HepG2 (cell line): ENCODE results near the gene TRAPPC12. TPM values are rescaled to one million over a fixed set of nuclear protein-coding genes. Genes with fewer than 3 reads are reported as not detected.

ENCODE experiments used
- AKAP8 ChIP-seq: sonication (generic); formaldehyde crosslinking; IDR thresholded peaks from 2 replicates; pipeline ENCODE4 v1.5.1; 2020; ENCODE audit warnings: mild to moderate bottlenecking, missing genetic modification reagents
- DDIT3 ChIP-seq: sonication (generic); formaldehyde crosslinking; IDR thresholded peaks from 2 replicates; pipeline ENCODE4 v1.4.0; 2020; ENCODE audit warnings: mild to moderate bottlenecking, missing genetic modification reagents
- DMAP1 ChIP-seq: IDR thresholded peaks from 2 replicates; pipeline ENCODE4 v1.6.1; 2016
- ELF3 ChIP-seq: IDR thresholded peaks from 2 replicates; pipeline ENCODE4 v1.6.1; 2016; ENCODE audit warnings: missing genetic modification reagents, missing compliant biosample characterization
- GATAD2A ChIP-seq: IDR thresholded peaks from 2 replicates; pipeline ENCODE4 v1.6.1; 2016
- ISX ChIP-seq: sonication (generic); formaldehyde crosslinking; conservative IDR thresholded peaks from 2 replicates; pipeline ENCODE4 v1.5.0; 2020; ENCODE audit warnings: missing genetic modification reagents
- KDM6A ChIP-seq: IDR thresholded peaks from 2 replicates; pipeline ENCODE4 v1.6.1; 2016; ENCODE audit warnings: low read depth
- KLF13 ChIP-seq: sonication (generic); formaldehyde crosslinking; IDR thresholded peaks from 2 replicates; pipeline ENCODE4 v1.4.0; 2020; ENCODE audit warnings: mild to moderate bottlenecking, missing genetic modification reagents
- MTERF4 ChIP-seq: sonication (generic); formaldehyde crosslinking; IDR thresholded peaks from 2 replicates; pipeline ENCODE4 v1.8.0; 2023; ENCODE audit warnings: mild to moderate bottlenecking, missing genetic modification reagents
- MTF2 ChIP-seq: sonication (generic); formaldehyde crosslinking; IDR thresholded peaks from 2 replicates; pipeline ENCODE4 v1.5.0; 2020; ENCODE audit warnings: missing genetic modification reagents, borderline replicate concordance
- MXD4 ChIP-seq: IDR thresholded peaks from 2 replicates; pipeline ENCODE4 v1.6.1; 2016; ENCODE audit warnings: mild to moderate bottlenecking, missing biosample characterization, missing genetic modification reagents
- NFKB2 ChIP-seq: sonication (generic); formaldehyde crosslinking; IDR thresholded peaks from 2 replicates; pipeline ENCODE4 v1.4.0; 2020; ENCODE audit warnings: missing genetic modification reagents, borderline replicate concordance
- NR2F2 ChIP-seq: IDR thresholded peaks from 2 replicates; pipeline ENCODE4 v1.6.1; 2012; ENCODE audit warnings: low read depth, inconsistent platforms, borderline replicate concordance
- PCBP2 ChIP-seq: fragments of 200-400 bp; formaldehyde crosslinking; optimal IDR thresholded peaks from 2 replicates; pipeline ENCODE3; 2018; ENCODE audit warnings: low read length, low read depth; ENCODE audit not compliant: poor library complexity, severe bottlenecking
- RARA ChIP-seq: IDR thresholded peaks from 2 replicates; pipeline ENCODE4 v1.6.1; 2016; ENCODE audit warnings: missing genetic modification reagents, missing compliant biosample characterization
- THAP9 ChIP-seq: sonication (generic); formaldehyde crosslinking; IDR thresholded peaks from 2 replicates; pipeline ENCODE4; 2020; ENCODE audit warnings: missing genetic modification reagents, mild to moderate bottlenecking, borderline replicate concordance
- TRIM24 ChIP-seq: sonication (generic); formaldehyde crosslinking; IDR thresholded peaks from 2 replicates; pipeline ENCODE4 v1.8.0; 2022; ENCODE audit warnings: mild to moderate bottlenecking, missing genetic modification reagents
- U2AF2 ChIP-seq: fragments of 200-400 bp; formaldehyde crosslinking; IDR thresholded peaks from 2 replicates; pipeline ENCODE4 v1.6.1; 2017; ENCODE audit warnings: low read depth, mild to moderate bottlenecking, low read length
- ZFP36L1 ChIP-seq: sonication (generic); formaldehyde crosslinking; IDR thresholded peaks from 2 replicates; pipeline ENCODE4 v1.8.0; 2022; ENCODE audit warnings: mild to moderate bottlenecking, missing genetic modification reagents, moderate library complexity
- ZNF331 ChIP-seq: sonication (generic); formaldehyde crosslinking; IDR thresholded peaks from 2 replicates; pipeline ENCODE4 v1.4.0; 2020; ENCODE audit warnings: missing genetic modification reagents
- ZNF33A ChIP-seq: sonication (generic); formaldehyde crosslinking; IDR thresholded peaks from 2 replicates; pipeline ENCODE4 v1.5.1; 2020; ENCODE audit warnings: missing genetic modification reagents, mild to moderate bottlenecking, moderate library complexity, borderline replicate concordance
- ZNF446 ChIP-seq: sonication (generic); formaldehyde crosslinking; IDR thresholded peaks from 2 replicates; pipeline ENCODE4 v1.5.0; 2020; ENCODE audit warnings: mild to moderate bottlenecking, missing genetic modification reagents
- ZNF563 ChIP-seq: sonication (generic); formaldehyde crosslinking; IDR thresholded peaks from 2 replicates; pipeline ENCODE4 v1.8.0; 2022; ENCODE audit warnings: mild to moderate bottlenecking, moderate library complexity, missing genetic modification reagents
- ZNF567 ChIP-seq: sonication (generic); formaldehyde crosslinking; IDR thresholded peaks from 2 replicates; pipeline ENCODE4 v1.8.1; 2023; ENCODE audit warnings: mild to moderate bottlenecking, missing genetic modification reagents, borderline replicate concordance
- ZNF691 ChIP-seq: sonication (generic); formaldehyde crosslinking; IDR thresholded peaks from 2 replicates; pipeline ENCODE4 v1.4.0; 2020; ENCODE audit warnings: missing genetic modification reagents, low read depth, mild to moderate bottlenecking, borderline replicate concordance
- ZNF746 ChIP-seq: sonication (generic); formaldehyde crosslinking; IDR thresholded peaks from 2 replicates; pipeline ENCODE4 v1.8.0; 2022; ENCODE audit warnings: mild to moderate bottlenecking, missing genetic modification reagents
- ZNF773 ChIP-seq: sonication (generic); formaldehyde crosslinking; IDR thresholded peaks from 2 replicates; pipeline ENCODE4 v1.4.0; 2020; ENCODE audit warnings: missing genetic modification reagents, borderline replicate concordance
- ZSCAN31 ChIP-seq: sonication (generic); formaldehyde crosslinking; IDR thresholded peaks from 2 replicates; pipeline ENCODE4 v1.5.0; 2020; ENCODE audit warnings: low read depth, mild to moderate bottlenecking, missing genetic modification reagents
- ZSCAN9 ChIP-seq: IDR thresholded peaks from 2 replicates; pipeline ENCODE4 v1.6.1; 2016; ENCODE audit warnings: borderline replicate concordance
- polyA plus RNA-seq, 8 experiments: library from polyadenylated mRNA; depleted of rRNA in 3 of 8; stranded (reverse) in 7 of 8; unstranded in 1 of 8; fragments of >200 nt; fragmentation: Illumina TruSeq in 4 of 8; extraction: Trizol in 4 of 8; gene quantifications; 2 replicates each; pipeline versions ENCODE4 v1.2.1 to v1.2.3, GENCODE V29; 2011 to 2016; ENCODE audit warnings: low read depth in 4 of 8, missing spikeins in 1 of 8, mixed read lengths in 1 of 8; ENCODE audit not compliant: insufficient read depth in 1 of 8
- total RNA-seq, 5 experiments: library from RNA; depleted of rRNA; stranded (reverse); fragments of >200 nt; fragmentation: Illumina TruSeq; extraction: Trizol; gene quantifications; 2 replicates each; pipeline ENCODE4 v1.2.3, GENCODE V29; 2016; ENCODE audit warnings: low read depth in 1 of 5

TRAPPC12 gene
- total and polyA plus RNA-seq, 2 of the 13 experiments (the other 11 are each of a cell fraction or from before 2014, with no cell fraction given) = 46.4 to 97.7 TPM

- 0 out of 2 replicates have a peak, but pooled peaks have one; percentile 56 for TF ChIP-seq ZNF691 (CRISPR knock-in tag)
- no peak for TF ChIP-seq PCBP2
- no peak for TF ChIP-seq DMAP1 (CRISPR knock-in tag)
- TF ChIP-seq ZNF746 = peak; percentile 85
- peak; percentile 58; the same call in 1 of the 2 replicates for TF ChIP-seq THAP9 (CRISPR knock-in tag)
- peak; percentile 78; the same call in 1 of the 2 replicates for TF ChIP-seq ZNF563
- TF ChIP-seq ZNF331 (CRISPR knock-in tag) = 0 out of 2 replicates have a peak, but pooled peaks have one; percentile 15
- no peak for TF ChIP-seq ZNF567 (CRISPR knock-in tag)
- TF ChIP-seq NR2F2 = peak; percentile 57; the same call in 1 of the 2 replicates
- TF ChIP-seq KLF13 (CRISPR knock-in tag) = 0 out of 2 replicates have a peak, but pooled peaks have one; percentile 69
- TF ChIP-seq NFKB2 (CRISPR knock-in tag) = peak; percentile 69; the same call in 1 of the 2 replicates
- TF ChIP-seq ELF3 (CRISPR knock-in tag) = peak; percentile 23; the same call in 1 of the 2 replicates
- TF ChIP-seq DDIT3 (CRISPR knock-in tag) = no peak
- TF ChIP-seq AKAP8 = no peak
- TF ChIP-seq ZNF446 (CRISPR knock-in tag) = no peak
- peak; percentile 65 for TF ChIP-seq RARA (CRISPR knock-in tag)
- TF ChIP-seq ZSCAN9 (CRISPR knock-in tag) = peak; percentile 51; the same call in 1 of the 2 replicates
- TF ChIP-seq KDM6A (CRISPR knock-in tag) = no peak
- TF ChIP-seq ZFP36L1 = peak; percentile 29; the same call in 1 of the 2 replicates
- TF ChIP-seq MTF2 = no peak
- peak; percentile 33; the same call in 1 of the 2 replicates for TF ChIP-seq MXD4
- no peak for TF ChIP-seq ZNF773
- TF ChIP-seq TRIM24 (CRISPR knock-in tag) = no peak
- TF ChIP-seq ZSCAN31 (CRISPR knock-in tag) = peak; percentile 44; the same call in 1 of the 2 replicates
- TF ChIP-seq GATAD2A (CRISPR knock-in tag) = peak; percentile 48; the same call in 1 of the 2 replicates
- TF ChIP-seq MTERF4 = peak; percentile 88; the same call in 1 of the 2 replicates
- TF ChIP-seq ISX (CRISPR knock-in tag) = no peak
- no peak for TF ChIP-seq U2AF2
- no peak for TF ChIP-seq ZNF33A (CRISPR knock-in tag)
Measured at GRCh38 chr2:3368261-3368722, 11.2 kb upstream of the TRAPPC12 start (continued).
